DOHH2 (cell line): ENCODE measurements around the gene TRIM32.

Experiments
- H3F3A ChIP-seq: fragments of 200-600 bp; sonication (generic), shearing (Covaris generic); 2 replicates; pipeline ENCODE4 v1.6.0; 2016; ENCODE audit warnings: antibody characterized with exemption, mild to moderate bottlenecking; ENCODE audit not compliant: control insufficient read depth, insufficient read depth
- H3K27ac ChIP-seq: fragments of 200-600 bp; sonication (generic); 2 replicates; pipeline ENCODE4 v1.5.1; 2014; ENCODE audit warnings: low read depth, mild to moderate bottlenecking, low read length, moderate library complexity
- H3K27me3 ChIP-seq: fragments of 200-600 bp; sonication (generic); 2 replicates; pipeline ENCODE4 v1.6.1; 2014; ENCODE audit warnings: mild to moderate bottlenecking, low read length, mixed read lengths; ENCODE audit not compliant: control insufficient read depth
- H3K36me3 ChIP-seq: fragments of 200-600 bp; sonication (generic); 2 replicates; pipeline ENCODE4 v1.6.1; 2014; ENCODE audit warnings: mild to moderate bottlenecking, low read length, moderate library complexity, mixed read lengths; ENCODE audit not compliant: control insufficient read depth
- H3K4me1 ChIP-seq: fragments of 200-600 bp; sonication (generic); 2 replicates; pipeline ENCODE4 v1.6.1; 2014; ENCODE audit warnings: mild to moderate bottlenecking, low read length, mixed read lengths; ENCODE audit not compliant: control insufficient read depth
- H3K4me2 ChIP-seq: fragments of 200-600 bp; sonication (generic); 2 replicates; pipeline ENCODE4 v1.6.0; 2014; ENCODE audit warnings: mild to moderate bottlenecking, low read length, moderate library complexity
- H3K4me3 ChIP-seq: fragments of 200-600 bp; sonication (generic); 2 replicates; pipeline ENCODE4 v1.5.1; 2014; ENCODE audit warnings: mild to moderate bottlenecking, low read length, mixed read lengths
- H3K79me2 ChIP-seq: fragments of 200-600 bp; sonication (generic); 2 replicates; pipeline ENCODE4 v1.6.1; 2014; ENCODE audit warnings: mild to moderate bottlenecking, low read length, mixed read lengths; ENCODE audit not compliant: control insufficient read depth
- H3K9me2 ChIP-seq: fragments of 200-600 bp; sonication (generic); replicated peaks from 2 replicates; pipeline ENCODE4 v1.6.1; 2014; ENCODE audit warnings: mild to moderate bottlenecking, low read length, mixed read lengths; ENCODE audit not compliant: control insufficient read depth
- H3K9me3 ChIP-seq: fragments of 200-600 bp; sonication (generic); 2 replicates; pipeline ENCODE4 v1.6.1; 2014; ENCODE audit warnings: antibody characterized with exemption, low read length, mixed read lengths; ENCODE audit not compliant: control insufficient read depth, insufficient read depth
- H4K20me1 ChIP-seq: fragments of 200-600 bp; sonication (generic); 2 replicates; pipeline ENCODE4 v1.6.0; 2014; ENCODE audit warnings: low read depth, mild to moderate bottlenecking, antibody characterized with exemption, low read length, moderate library complexity; ENCODE audit not compliant: control insufficient read depth, insufficient read depth
- CTCF ChIP-seq: fragments of 200-600 bp; sonication (generic); IDR thresholded peaks from one replicate; pipeline ENCODE4 v1.5.1; 2014; ENCODE audit warnings: antibody characterized with exemption, mild to moderate bottlenecking, low read depth, low read length; ENCODE audit not compliant: poor library complexity, severe bottlenecking
- EZH2phosphoT487 ChIP-seq: fragments of 200-600 bp; sonication (generic); IDR thresholded peaks from 2 replicates; pipeline ENCODE4 v1.6.1; 2017; ENCODE audit warnings: borderline replicate concordance, mild to moderate bottlenecking, antibody characterized with exemption, low read length, moderate library complexity, mixed read lengths

TRIM32 gene

DNA sequence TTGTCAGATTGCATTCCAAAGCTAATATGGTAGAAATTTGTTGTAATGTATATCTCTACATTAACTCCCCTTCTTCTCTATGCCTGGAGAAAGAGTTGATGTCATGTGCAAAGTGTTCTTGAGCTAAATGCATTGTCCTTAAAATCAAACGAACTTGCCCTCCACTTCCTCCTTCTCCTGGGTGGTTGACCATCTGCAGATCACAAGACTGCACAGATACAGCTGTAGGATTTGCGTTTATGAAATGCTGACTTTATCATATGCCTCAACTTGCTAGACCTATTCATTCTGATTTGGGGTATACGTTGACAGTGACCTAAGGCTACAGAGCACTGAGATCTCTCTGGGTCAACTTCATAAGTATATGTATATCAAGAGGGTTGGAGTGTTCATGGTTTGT is 8.3 kb downstream of the TRIM32 start:
- Histone ChIP-seq H3K36me3 (peaks cover 35% of the 10 kb centered on the region), H3K4me2 (no peak overlapping the region)
- TF ChIP-seq EZH2phosphoT487 (no peak), CTCF (no peak)

DNA sequence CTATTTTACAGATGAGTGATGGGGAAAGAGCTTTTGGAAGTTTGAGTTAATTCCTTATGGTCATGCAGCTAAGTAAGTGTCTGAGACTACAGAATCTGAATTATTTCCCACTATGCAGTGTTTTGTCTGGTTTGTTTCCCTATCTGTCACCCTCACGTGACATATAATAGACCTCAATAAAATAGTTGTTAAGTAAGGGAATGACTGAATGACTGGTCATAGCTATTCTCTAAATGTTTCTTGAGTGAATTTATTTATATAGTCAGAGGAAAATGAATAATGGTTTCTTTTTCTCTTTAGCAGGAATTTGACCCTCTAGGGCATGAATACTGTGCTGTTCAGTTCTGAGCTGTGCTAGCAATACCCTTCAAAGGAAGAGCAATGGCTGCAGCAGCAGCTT is 10.3 kb downstream of the TRIM32 start:
- peaks cover 43% of the 10 kb centered on the region for H3K36me3 ChIP-seq
- no peaks in the 10 kb centered on the region for H3K9me3 ChIP-seq
- no peak overlapping the region for H3K4me3 ChIP-seq
- H3K4me1 ChIP-seq = peaks cover 5% of the 10 kb centered on the region
- no peak overlapping the region for H3K4me2 ChIP-seq
- H3K27ac ChIP-seq = no peak overlapping the region
- H3K27me3 ChIP-seq = no peaks in the 10 kb centered on the region
- H3F3A ChIP-seq = no peaks in the 10 kb centered on the region
- peaks cover 23% of the 10 kb centered on the region for H3K79me2 ChIP-seq
- H3K9me2 ChIP-seq = no peaks in the 10 kb centered on the region
- TF ChIP-seq EZH2phosphoT487 = no peak
- no peak for TF ChIP-seq CTCF
- H4K20me1 ChIP-seq = peaks cover 3% of the 10 kb centered on the region

More for the DNA sequence above, 8.3 kb downstream of the TRIM32 start:
- no peaks in the 10 kb centered on the region for H3F3A ChIP-seq
- no peak overlapping the region for H3K4me3 ChIP-seq
- peaks cover 18% of the 10 kb centered on the region for H3K4me1 ChIP-seq
- no peaks in the 10 kb centered on the region for H3K9me2 ChIP-seq
- peaks cover 7% of the 10 kb centered on the region for H4K20me1 ChIP-seq
- no peaks in the 10 kb centered on the region for H3K9me3 ChIP-seq
- H3K79me2 ChIP-seq = peaks cover 34% of the 10 kb centered on the region
- no peaks in the 10 kb centered on the region for H3K27me3 ChIP-seq
- no peak overlapping the region for H3K27ac ChIP-seq

DNA sequence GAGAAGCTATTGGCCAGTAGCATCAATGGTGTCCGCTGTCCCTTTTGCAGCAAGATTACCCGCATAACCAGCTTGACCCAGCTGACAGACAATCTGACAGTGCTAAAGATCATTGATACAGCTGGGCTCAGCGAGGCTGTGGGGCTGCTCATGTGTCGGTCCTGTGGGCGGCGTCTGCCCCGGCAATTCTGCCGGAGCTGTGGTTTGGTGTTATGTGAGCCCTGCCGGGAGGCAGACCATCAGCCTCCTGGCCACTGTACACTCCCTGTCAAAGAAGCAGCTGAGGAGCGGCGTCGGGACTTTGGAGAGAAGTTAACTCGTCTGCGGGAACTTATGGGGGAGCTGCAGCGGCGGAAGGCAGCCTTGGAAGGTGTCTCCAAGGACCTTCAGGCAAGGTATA is 10.8 kb downstream of the TRIM32 start:
- H3K36me3 ChIP-seq = peaks cover 47% of the 10 kb centered on the region
- H3K79me2 ChIP-seq = peaks cover 18% of the 10 kb centered on the region

More for the DNA sequence above, 10.8 kb downstream of the TRIM32 start:
- no peaks in the 10 kb centered on the region for H3K27me3 ChIP-seq
- H3K4me1 ChIP-seq = peaks cover under 1% of the 10 kb centered on the region; the same call in 1 of the 2 replicates
- TF ChIP-seq EZH2phosphoT487 = no peak
- no peak for TF ChIP-seq CTCF
- H3K4me2 ChIP-seq = no peak overlapping the region
- no peak overlapping the region for H3K27ac ChIP-seq
- H4K20me1 ChIP-seq = peaks cover 3% of the 10 kb centered on the region
- H3K9me3 ChIP-seq = no peaks in the 10 kb centered on the region
- H3K4me3 ChIP-seq = no peak overlapping the region
- H3F3A ChIP-seq = no peaks in the 10 kb centered on the region
- no peaks in the 10 kb centered on the region for H3K9me2 ChIP-seq
